ENCODE measurements around the gene F10.

DNA sequence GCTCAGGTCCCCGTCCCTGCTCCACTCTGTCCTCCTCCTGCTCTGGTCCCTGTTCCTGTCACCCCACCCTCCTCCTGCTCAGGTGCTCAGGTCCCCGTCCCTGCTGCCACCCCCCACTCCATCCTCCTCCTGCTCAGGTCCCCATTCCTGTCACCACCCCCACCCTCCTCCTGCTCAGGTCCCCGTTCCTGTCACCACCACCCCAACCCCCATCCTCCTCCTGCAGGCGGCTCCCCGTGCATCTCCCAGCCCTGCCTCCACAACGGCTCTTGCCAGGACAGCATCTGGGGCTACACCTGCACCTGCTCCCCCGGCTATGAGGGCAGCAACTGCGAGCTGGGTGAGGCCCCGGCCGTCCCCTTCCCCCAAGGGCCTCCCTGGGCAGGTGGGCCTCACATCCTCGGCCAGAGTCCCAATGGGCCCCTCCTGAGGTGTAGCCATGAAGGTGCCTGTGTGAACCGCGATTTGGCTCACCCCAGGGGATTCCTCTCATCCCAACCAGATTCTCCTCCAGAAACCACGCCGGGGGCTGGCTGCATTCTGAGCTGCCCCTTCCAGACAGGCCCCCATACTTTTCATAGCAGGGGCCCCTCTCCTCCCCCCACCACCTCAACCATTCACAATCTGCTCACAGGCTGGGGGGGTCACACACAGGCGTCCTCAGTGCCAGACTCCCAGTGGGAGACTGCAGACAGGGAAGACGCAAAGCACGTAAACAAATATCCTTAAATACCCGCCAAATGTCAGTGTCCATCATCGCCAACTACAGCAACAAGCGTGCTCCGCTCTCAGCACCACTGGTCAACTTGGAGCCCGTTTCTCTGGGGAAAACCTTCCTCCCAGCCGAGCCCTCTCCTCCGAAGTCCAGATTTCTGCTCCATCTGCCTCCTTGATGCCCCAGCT, 40.4 kb downstream of the F10 start:
- TF ChIP-seq, protein P1, sequence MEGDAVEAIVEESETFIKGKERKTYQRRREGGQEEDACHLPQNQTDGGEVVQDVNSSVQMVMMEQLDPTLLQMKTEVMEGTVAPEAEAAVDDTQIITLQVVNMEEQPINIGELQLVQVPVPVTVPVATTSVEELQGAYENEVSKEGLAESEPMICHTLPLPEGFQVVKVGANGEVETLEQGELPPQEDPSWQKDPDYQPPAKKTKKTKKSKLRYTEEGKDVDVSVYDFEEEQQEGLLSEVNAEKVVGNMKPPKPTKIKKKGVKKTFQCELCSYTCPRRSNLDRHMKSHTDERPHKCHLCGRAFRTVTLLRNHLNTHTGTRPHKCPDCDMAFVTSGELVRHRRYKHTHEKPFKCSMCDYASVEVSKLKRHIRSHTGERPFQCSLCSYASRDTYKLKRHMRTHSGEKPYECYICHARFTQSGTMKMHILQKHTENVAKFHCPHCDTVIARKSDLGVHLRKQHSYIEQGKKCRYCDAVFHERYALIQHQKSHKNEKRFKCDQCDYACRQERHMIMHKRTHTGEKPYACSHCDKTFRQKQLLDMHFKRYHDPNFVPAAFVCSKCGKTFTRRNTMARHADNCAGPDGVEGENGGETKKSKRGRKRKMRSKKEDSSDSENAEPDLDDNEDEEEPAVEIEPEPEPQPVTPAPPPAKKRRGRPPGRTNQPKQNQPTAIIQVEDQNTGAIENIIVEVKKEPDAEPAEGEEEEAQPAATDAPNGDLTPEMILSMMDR (IDR thresholded peaks at IDR 0.05): no peak
- TF ChIP-seq POLR2A (IDR thresholded peaks at IDR 0.05): no peak
